Tibial nerve (tissue), 4 donors: ENCODE measurements around the gene MORN1.

ENCODE experiments used
- EP300 ChIP-seq, 2 donors: sonication (generic); formaldehyde crosslinking; IDR thresholded peaks; one replicate each; pipeline ENCODE4 v1.6.1; 2017; ENCODE audit warnings: antibody characterized with exemption in 2 of 2, mild to moderate bottlenecking in 1 of 2
- TF ChIP-seq, protein P1 (sequence below), 5 experiments: fragments of 200-600 bp in 3 of 5; fragments of 450-650 bp in 2 of 5; sonication (generic) in 3 of 5; IDR thresholded peaks; one replicate each; pipeline ENCODE4 v1.5.1; 2016 to 2019; ENCODE audit warnings: antibody characterized with exemption in 5 of 5, mild to moderate bottlenecking in 3 of 5, moderate library complexity in 2 of 5

DNA sequence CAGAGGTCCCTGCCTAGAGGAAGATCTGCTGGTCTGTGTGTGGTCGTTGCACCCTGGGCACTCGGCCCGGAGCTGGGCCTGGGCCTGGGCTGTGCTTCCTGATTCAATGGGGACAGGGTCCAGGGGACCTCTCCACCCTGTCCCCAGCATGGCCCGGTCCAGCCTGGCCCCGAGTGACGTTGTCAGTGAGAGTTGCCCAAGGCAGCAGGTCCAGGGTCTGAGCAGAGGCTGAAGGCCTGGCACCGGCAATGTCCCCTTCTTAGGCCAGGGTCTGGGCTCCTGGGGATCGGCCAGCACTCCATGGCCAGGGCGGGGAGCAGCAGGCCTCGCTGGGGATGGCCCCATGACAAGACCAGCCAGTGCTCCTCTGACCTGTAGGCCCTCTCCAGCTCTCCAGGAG is 36.6 kb upstream of the MORN1 start:
- TF ChIP-seq, protein P1, sequence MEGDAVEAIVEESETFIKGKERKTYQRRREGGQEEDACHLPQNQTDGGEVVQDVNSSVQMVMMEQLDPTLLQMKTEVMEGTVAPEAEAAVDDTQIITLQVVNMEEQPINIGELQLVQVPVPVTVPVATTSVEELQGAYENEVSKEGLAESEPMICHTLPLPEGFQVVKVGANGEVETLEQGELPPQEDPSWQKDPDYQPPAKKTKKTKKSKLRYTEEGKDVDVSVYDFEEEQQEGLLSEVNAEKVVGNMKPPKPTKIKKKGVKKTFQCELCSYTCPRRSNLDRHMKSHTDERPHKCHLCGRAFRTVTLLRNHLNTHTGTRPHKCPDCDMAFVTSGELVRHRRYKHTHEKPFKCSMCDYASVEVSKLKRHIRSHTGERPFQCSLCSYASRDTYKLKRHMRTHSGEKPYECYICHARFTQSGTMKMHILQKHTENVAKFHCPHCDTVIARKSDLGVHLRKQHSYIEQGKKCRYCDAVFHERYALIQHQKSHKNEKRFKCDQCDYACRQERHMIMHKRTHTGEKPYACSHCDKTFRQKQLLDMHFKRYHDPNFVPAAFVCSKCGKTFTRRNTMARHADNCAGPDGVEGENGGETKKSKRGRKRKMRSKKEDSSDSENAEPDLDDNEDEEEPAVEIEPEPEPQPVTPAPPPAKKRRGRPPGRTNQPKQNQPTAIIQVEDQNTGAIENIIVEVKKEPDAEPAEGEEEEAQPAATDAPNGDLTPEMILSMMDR (IDR thresholded peaks at IDR 0.05): no peak
- no peak for TF ChIP-seq EP300 (IDR thresholded peaks at IDR 0.05)
